GM21390 (cell line): Measurements from ENCODE around the gene OR4F29.
"Not testable (repeated sequence)": the region's sequence is repeated elsewhere in the genome, so short reads cannot be mapped to it uniquely, and the experiment has no call there.

Experiments used
- ATAC-seq: cut with Tn5 transposase; IDR thresholded peaks from one replicate; pipeline ENCODE4 v1.9.1; 2021; ENCODE audit not compliant: unreplicated experiment

OR4F29 gene

GRCh38 chr1:451578-451977 is at the start of gene OR4F29:
Gene OR4F29, minus strand, starts transcription at chr1:451678. Its CDS starts 0 bp downstream, at chr1:451678.
- not testable (repeated sequence) for ATAC-seq
